Measurements from ENCODE around the gene GDPD5. TPM values are rescaled to one million over a fixed set of nuclear protein-coding genes. Genes with fewer than 3 reads are reported as not detected.
A peak's percentile ranks its signal among the peaks of the same experiment; 100 is the strongest.

GDPD5 gene
- total RNA-seq, 1 experiment from 2014 or later: 28.6 TPM

- no peaks in the 10 kb centered on the region for H3K36me3 Mint-ChIP-seq (ENCODE audit: insufficient read depth, unreplicated experiment)
- no peak overlapping the region for H3K27ac Mint-ChIP-seq (ENCODE audit: unreplicated experiment)
- no peak overlapping the region for H3K4me3 Mint-ChIP-seq (ENCODE audit: unreplicated experiment)
- Histone ChIP-seq H3K4me1 (peaks cover 19% of the 10 kb centered on the region), H3K9me3 (no peaks in the 10 kb centered on the region), H3K36me3 (ENCODE audit: control insufficient read depth, insufficient read depth, low read length) (no peaks in the 10 kb centered on the region), H3K4me3 (ENCODE audit: low read depth, low read length) (no peak overlapping the region), H3K27me3 (replicated peaks; ENCODE audit: control insufficient read depth, insufficient read depth, low read length) (no peaks in the 10 kb centered on the region)
- CTCF ChIA-PET: no interaction called here
- peaks cover 10% of the 10 kb centered on the region for H3K4me1 Mint-ChIP-seq (ENCODE audit: low read depth, unreplicated experiment)
- no peak for TF ChIP-seq CTCF (IDR thresholded peaks at IDR 0.05; ENCODE audit: insufficient read depth in 1 of 2, low read depth in 1 of 2, low read length in 1 of 2, severe bottlenecking in 1 of 2, unreplicated experiment in 1 of 2)
- no peaks in the 10 kb centered on the region for H3K27me3 Mint-ChIP-seq (ENCODE audit: insufficient read depth, unreplicated experiment)
- DNase-seq: no peak
- intact Hi-C loops (cut with micrococcal nuclease; ENCODE audit: unreplicated experiment): no loop called here
- H3K9me3 Mint-ChIP-seq (ENCODE audit: unreplicated experiment): no peaks in the 10 kb centered on the region
- BruUV-seq (replicated peaks): no TSS peak
- POLR2A ChIA-PET: no interaction called here
These were observed 34.3 kb downstream of the GDPD5 start for GRCh38 chr11:75491465-75491864.

- TF ChIP-seq CTCF (IDR thresholded peaks at IDR 0.05; ENCODE audit: insufficient read depth in 1 of 2, low read depth in 1 of 2, low read length in 1 of 2, severe bottlenecking in 1 of 2, unreplicated experiment in 1 of 2): no peak
- ChIA-PET POLR2A (interaction anchor here (0.6 to 0.8 kb wide), 2 partner anchors 9 to 373 kb away, joined by 3 read pairs; no protein-coding TSS in a partner anchor), CTCF (no interaction called here)
- no peaks in the 10 kb centered on the region for H3K27me3 ChIP-seq (replicated peaks; ENCODE audit: control insufficient read depth, insufficient read depth, low read length)
- intact Hi-C loops (cut with micrococcal nuclease; ENCODE audit: unreplicated experiment): no loop called here
- H3K4me3 ChIP-seq (ENCODE audit: low read depth, low read length): no peak overlapping the region
- H3K9me3 ChIP-seq: no peaks in the 10 kb centered on the region
- no peaks in the 10 kb centered on the region for H3K36me3 ChIP-seq (ENCODE audit: control insufficient read depth, insufficient read depth, low read length)
- Mint-ChIP-seq H3K4me3 (ENCODE audit: unreplicated experiment) (no peak overlapping the region), H3K36me3 (ENCODE audit: insufficient read depth, unreplicated experiment) (no peaks in the 10 kb centered on the region), H3K27me3 (ENCODE audit: insufficient read depth, unreplicated experiment) (no peaks in the 10 kb centered on the region), H3K9me3 (ENCODE audit: unreplicated experiment) (no peaks in the 10 kb centered on the region), H3K4me1 (ENCODE audit: low read depth, unreplicated experiment) (peaks cover 10% of the 10 kb centered on the region), H3K27ac (ENCODE audit: unreplicated experiment) (peak overlapping the region; percentile 18)
- peak; percentile 45 to 66 for DNase-seq
- peaks cover 19% of the 10 kb centered on the region for H3K4me1 ChIP-seq
- no TSS peak for BruUV-seq (replicated peaks)
These were observed 35.2 kb downstream of the GDPD5 start for GRCh38 chr11:75490221-75491181.

- Mint-ChIP-seq H3K4me1 (ENCODE audit: low read depth, unreplicated experiment) (peaks cover 24% of the 10 kb centered on the region), H3K27ac (ENCODE audit: unreplicated experiment) (no peak overlapping the region)
These were observed 38.4 kb downstream of the GDPD5 start for GRCh38 chr11:75487365-75487764.

More at GRCh38 chr11:75487365-75487764, 38.4 kb downstream of the GDPD5 start:
- H3K36me3 Mint-ChIP-seq (ENCODE audit: insufficient read depth, unreplicated experiment): no peaks in the 10 kb centered on the region
- DNase-seq: no peak
- intact Hi-C loops (cut with micrococcal nuclease; ENCODE audit: unreplicated experiment): no loop called here
- Histone ChIP-seq H3K4me1 (peaks cover 28% of the 10 kb centered on the region), H3K27me3 (replicated peaks; ENCODE audit: control insufficient read depth, insufficient read depth, low read length) (no peaks in the 10 kb centered on the region), H3K36me3 (ENCODE audit: control insufficient read depth, insufficient read depth, low read length) (no peaks in the 10 kb centered on the region), H3K9me3 (no peaks in the 10 kb centered on the region), H3K4me3 (ENCODE audit: low read depth, low read length) (no peak overlapping the region)
- no peaks in the 10 kb centered on the region for H3K9me3 Mint-ChIP-seq (ENCODE audit: unreplicated experiment)
- ChIA-PET POLR2A (no interaction called here), CTCF (interaction anchor here (1.3 kb wide), 1 partner anchor 12 kb away, joined by 4 read pairs; no protein-coding TSS in a partner anchor)
- BruUV-seq (replicated peaks): no TSS peak
- H3K27me3 Mint-ChIP-seq (ENCODE audit: insufficient read depth, unreplicated experiment): no peaks in the 10 kb centered on the region
- no peak overlapping the region for H3K4me3 Mint-ChIP-seq (ENCODE audit: unreplicated experiment)
- TF ChIP-seq CTCF (IDR thresholded peaks at IDR 0.05; ENCODE audit: insufficient read depth in 1 of 2, low read depth in 1 of 2, low read length in 1 of 2, severe bottlenecking in 1 of 2, unreplicated experiment in 1 of 2): no peak

Measured in Caco-2 (cell line).